Raji (cell line): ENCODE results near the gene STX18.

Experiments used
- POLR2A ChIP-seq: IDR thresholded peaks from 2 replicates; pipeline ENCODE4 v1.6.1; 2011; ENCODE audit warnings: low read depth, low read length, control low read depth; ENCODE audit not compliant: insufficient read depth

The STX18 gene

GRCh38 chr4:4409416-4410115 lies 132.3 kb downstream of the STX18 start:
- no peak for TF ChIP-seq POLR2A

GRCh38 chr4:4408576-4409335 lies 133.1 kb downstream of the STX18 start:
- no peak for TF ChIP-seq POLR2A

GRCh38 chr4:4408132-4408523 lies 133.7 kb downstream of the STX18 start:
- no peak for TF ChIP-seq POLR2A

GRCh38 chr4:4407299-4408131 lies 134.3 kb downstream of the STX18 start:
- no peak for TF ChIP-seq POLR2A

- TF ChIP-seq POLR2A = no peak
These were observed 135.2 kb downstream of the STX18 start for GRCh38 chr4:4406455-4407298.

- TF ChIP-seq POLR2A = no peak
These were observed 136.4 kb downstream of the STX18 start for GRCh38 chr4:4405358-4405962.

- no peak for TF ChIP-seq POLR2A
These were observed 138.9 kb downstream of the STX18 start for GRCh38 chr4:4402966-4403365.

- no peak for TF ChIP-seq POLR2A
These were observed 140.8 kb downstream of the STX18 start for GRCh38 chr4:4401036-4401435.

GRCh38 chr4:4398430-4398829 lies 143.4 kb downstream of the STX18 start:
- TF ChIP-seq POLR2A = no peak

- TF ChIP-seq POLR2A = no peak
These were observed 144.4 kb downstream of the STX18 start for GRCh38 chr4:4397441-4397819.

- TF ChIP-seq POLR2A = no peak
These were observed 145.0 kb downstream of the STX18 start for GRCh38 chr4:4396628-4397440.

- TF ChIP-seq POLR2A = no peak
These were observed 145.8 kb downstream of the STX18 start for GRCh38 chr4:4395849-4396627.

- TF ChIP-seq POLR2A = no peak
These were observed 146.5 kb downstream of the STX18 start for GRCh38 chr4:4395371-4395770.
